HepG2 (cell line): ENCODE measurements around the gene PLCB1.

Experiments
- ETV6 ChIP-seq: sonication (generic); formaldehyde crosslinking; conservative IDR thresholded peaks from 2 replicates; pipeline ENCODE4 v1.4.0; 2020; ENCODE audit warnings: missing genetic modification reagents
- KAT2B ChIP-seq: fragments of 150-350 bp; IDR thresholded peaks from 2 replicates; pipeline ENCODE4 v1.6.1; 2014; ENCODE audit warnings: low read depth, low read length, borderline replicate concordance
- RBM39 ChIP-seq: fragments of 200-400 bp; formaldehyde crosslinking; IDR thresholded peaks from one replicate; pipeline ENCODE4 v1.6.1; 2018; ENCODE audit warnings: antibody characterized with exemption, mild to moderate bottlenecking, low read depth, low read length; ENCODE audit not compliant: poor library complexity, severe bottlenecking
- ZKSCAN8 ChIP-seq: IDR thresholded peaks from 2 replicates; pipeline ENCODE4 v1.6.1; 2016; ENCODE audit warnings: borderline replicate concordance, missing genetic modification reagents, missing compliant biosample characterization
- ZNF317 ChIP-seq: sonication (generic); formaldehyde crosslinking; IDR thresholded peaks from 2 replicates; pipeline ENCODE4 v1.5.0; 2020; ENCODE audit warnings: mild to moderate bottlenecking, missing genetic modification reagents
- ZNF468 ChIP-seq: sonication (generic); formaldehyde crosslinking; IDR thresholded peaks from 2 replicates; pipeline ENCODE4 v1.8.0; 2022; ENCODE audit warnings: mild to moderate bottlenecking, moderate library complexity, missing genetic modification reagents

DNA sequence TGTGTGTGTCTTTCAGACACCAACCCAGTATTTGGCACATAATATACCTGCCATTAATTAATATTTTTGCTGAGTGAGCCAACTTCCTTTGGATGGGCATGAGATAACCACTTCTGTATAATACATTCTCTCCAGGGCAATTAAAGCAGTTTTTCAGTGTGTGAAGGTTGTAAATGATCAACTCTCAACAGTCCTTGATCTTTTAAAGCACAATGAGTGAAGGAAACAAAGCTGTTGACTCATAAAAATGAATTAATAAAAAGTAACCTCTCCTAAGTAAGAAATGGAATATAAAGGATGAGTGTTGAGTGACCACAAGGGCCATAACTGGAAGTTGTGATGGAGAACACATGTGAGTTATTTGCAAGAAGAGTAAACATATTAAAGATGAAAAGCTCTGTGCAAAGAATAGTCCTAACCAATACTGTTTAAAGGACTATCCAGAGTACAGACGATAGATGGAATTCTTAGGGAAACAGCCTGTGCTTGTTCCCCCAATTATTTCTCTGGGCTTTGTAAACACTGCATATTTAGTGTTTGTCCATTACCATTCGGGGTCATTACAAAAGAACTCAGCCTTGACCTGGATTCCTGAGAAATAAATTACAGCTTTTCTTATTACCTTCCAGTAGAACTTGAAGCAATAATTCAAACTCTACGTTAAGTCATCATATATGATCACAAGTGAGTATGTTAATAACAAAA, 446.2 kb downstream of the PLCB1 start:
- TF ChIP-seq ETV6 (no peak), KAT2B (no peak), ZNF468 (CRISPR knock-in tag) (no peak), ZKSCAN8 (CRISPR knock-in tag) (no peak), RBM39 (no peak), ZNF317 (CRISPR knock-in tag) (no peak)
